K562 (cell line): ENCODE measurements around the gene DNASE2. TPM values are rescaled to one million over a fixed set of nuclear protein-coding genes. Genes with fewer than 3 reads are reported as not detected.

ENCODE experiments used
- CHD1 ChIP-seq: fragments of 200-600 bp; sonication (generic); IDR thresholded peaks from one replicate; pipeline ENCODE4 v1.6.1; 2012; ENCODE audit warnings: mild to moderate bottlenecking, moderate library complexity, low read length, inconsistent platforms
- ETV5 ChIP-seq: sonication (generic); formaldehyde crosslinking; IDR thresholded peaks from 2 replicates; pipeline ENCODE4 v1.4.0; 2020; ENCODE audit warnings: low read depth, mild to moderate bottlenecking, missing genetic modification reagents
- OTX1 ChIP-seq: fragments of 450-650 bp; formaldehyde crosslinking; IDR thresholded peaks from 2 replicates; pipeline ENCODE4 v1.4.0; 2022; ENCODE audit warnings: mild to moderate bottlenecking
- SP1 ChIP-seq: sonication (generic); formaldehyde crosslinking; IDR thresholded peaks from 2 replicates; pipeline ENCODE4 v1.8.1; 2022; ENCODE audit warnings: mild to moderate bottlenecking, missing genetic modification reagents
- ZBTB2 ChIP-seq: fragments of 450-650 bp; IDR thresholded peaks from 2 replicates; pipeline ENCODE4 v1.6.1; 2016; ENCODE audit warnings: antibody characterized with exemption
- ZMIZ1 ChIP-seq, 2 experiments: fragments of 150-350 bp in 1 of 2; IDR thresholded peaks; 2 replicates each; pipeline ENCODE4 v1.6.1; 2012 to 2016; ENCODE audit warnings: low read depth in 2 of 2, low read length in 2 of 2, mild to moderate bottlenecking in 1 of 2, moderate library complexity in 1 of 2
- polyA plus RNA-seq, 8 experiments: library from polyadenylated mRNA; depleted of rRNA in 4 of 8; stranded (reverse) in 5 of 8; unstranded in 3 of 8; fragments of >200 nt; fragmentation: Nextera tagmentation in 2 of 8; fragmentation: Illumina TruSeq in 1 of 8; extraction: Ambion mirVana in 2 of 8; extraction: Trizol in 1 of 8; gene quantifications; 2 replicates each; pipeline versions ENCODE4 v1.2.1 to v1.2.3, GENCODE V29; 2011 to 2014; ENCODE audit warnings: inconsistent platforms in 1 of 8, missing spikeins in 1 of 8
- total RNA-seq, 7 experiments: library from RNA; depleted of rRNA in 6 of 7; stranded (reverse); fragments of >200 nt in 6 of 7; fragmentation: Illumina TruSeq in 2 of 7; extraction: Trizol in 2 of 7; gene quantifications; 2 replicates each; pipeline versions ENCODE4 v1.2.1 to v1.2.3, GENCODE V29; 2011 to 2021; ENCODE audit warnings: low replicate concordance in 1 of 7
- TF ChIP-seq, protein P1 (sequence below): sonication (generic); formaldehyde crosslinking; IDR thresholded peaks from 2 replicates; pipeline ENCODE4 v1.8.1; 2023; ENCODE audit warnings: missing genetic modification reagents, mild to moderate bottlenecking, borderline replicate concordance
- TF ChIP-seq, protein P2 (sequence below): sonication (generic); formaldehyde crosslinking; IDR thresholded peaks from 2 replicates; pipeline ENCODE4 v1.8.1; 2022; ENCODE audit warnings: missing genetic modification reagents
- TF ChIP-seq, protein P3 (sequence below), 3 experiments: fragments of 200-800 bp in 1 of 3; fragments of 250-450 bp in 1 of 3; fragments of 450-650 bp in 1 of 3; sonication (Bioruptor Pico) in 1 of 3; sonication (Bioruptor generic) in 1 of 3; formaldehyde crosslinking in 1 of 3; IDR thresholded peaks; 2 replicates each; pipeline versions ENCODE4 v1.6.1 to v1.8.0; 2016 to 2022; ENCODE audit warnings: mild to moderate bottlenecking in 2 of 3, missing genetic modification characterization in 2 of 3, missing compliant biosample characterization in 1 of 3, moderate library complexity in 1 of 3

Gene DNASE2
- total and polyA plus RNA-seq, 9 of the 15 experiments (the other 6 are each of a cell fraction or from before 2014, with no cell fraction given), result 4.4 to 27.0 (median 20.2) TPM

DNA sequence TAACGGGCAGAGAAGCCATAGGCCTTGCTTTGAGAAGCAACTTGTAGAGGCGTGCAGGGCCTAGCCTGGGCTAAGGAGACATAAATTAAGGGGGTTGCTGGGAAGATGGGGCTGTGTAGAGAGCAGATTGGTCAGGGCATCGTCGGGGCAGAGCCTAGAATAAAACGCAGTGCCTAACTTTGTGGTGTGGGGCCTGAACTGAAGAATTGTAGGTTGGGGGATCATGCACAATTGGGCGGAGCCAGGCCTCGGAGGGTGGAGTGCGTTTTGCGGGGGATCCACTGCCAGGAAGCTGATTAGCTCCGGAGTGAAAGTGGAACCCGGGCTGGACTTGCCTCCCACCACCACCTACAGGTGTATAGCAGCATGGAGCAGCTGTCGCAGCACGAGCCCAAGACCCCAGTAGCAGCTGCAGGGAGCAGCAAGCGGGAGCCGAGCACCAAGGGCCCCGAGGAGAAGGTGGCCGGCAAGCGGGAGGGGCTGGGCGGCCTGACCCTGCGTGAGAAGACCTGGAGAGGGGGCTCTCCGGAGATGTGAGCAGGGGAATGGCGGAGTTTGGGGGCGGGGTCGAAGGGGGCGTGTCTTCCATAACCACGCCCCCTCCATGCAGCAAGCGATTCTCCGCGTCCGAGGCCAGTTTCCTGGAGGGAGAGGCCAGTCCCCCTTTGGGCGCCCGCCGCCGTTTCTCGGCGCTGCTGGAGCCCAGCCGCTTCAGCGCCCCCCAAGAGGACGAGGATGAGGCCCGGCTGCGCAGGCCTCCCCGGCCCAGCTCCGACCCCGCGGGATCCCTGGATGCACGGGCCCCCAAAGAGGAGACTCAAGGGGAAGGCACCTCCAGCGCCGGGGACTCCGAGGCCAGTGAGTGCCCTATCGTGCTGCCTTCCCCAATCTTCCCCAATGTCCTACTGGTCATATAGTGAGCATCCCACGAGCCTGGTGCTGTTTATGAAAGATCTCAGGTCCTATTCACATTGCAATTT is 13.8 kb downstream of the DNASE2 start (continued):
- TF ChIP-seq CHD1 (no peak), ZBTB2 (no peak), ETV5 (CRISPR knock-in tag) (no peak; the same call in 1 of the 2 replicates), ZMIZ1 (IDR thresholded peaks at IDR 0.05; ENCODE audit: low read depth in 2 of 2, low read length in 2 of 2) (no peak), SP1 (peak; percentile 90), OTX1 (CRISPR knock-in tag) (no peak)
- TF ChIP-seq, protein P1, sequence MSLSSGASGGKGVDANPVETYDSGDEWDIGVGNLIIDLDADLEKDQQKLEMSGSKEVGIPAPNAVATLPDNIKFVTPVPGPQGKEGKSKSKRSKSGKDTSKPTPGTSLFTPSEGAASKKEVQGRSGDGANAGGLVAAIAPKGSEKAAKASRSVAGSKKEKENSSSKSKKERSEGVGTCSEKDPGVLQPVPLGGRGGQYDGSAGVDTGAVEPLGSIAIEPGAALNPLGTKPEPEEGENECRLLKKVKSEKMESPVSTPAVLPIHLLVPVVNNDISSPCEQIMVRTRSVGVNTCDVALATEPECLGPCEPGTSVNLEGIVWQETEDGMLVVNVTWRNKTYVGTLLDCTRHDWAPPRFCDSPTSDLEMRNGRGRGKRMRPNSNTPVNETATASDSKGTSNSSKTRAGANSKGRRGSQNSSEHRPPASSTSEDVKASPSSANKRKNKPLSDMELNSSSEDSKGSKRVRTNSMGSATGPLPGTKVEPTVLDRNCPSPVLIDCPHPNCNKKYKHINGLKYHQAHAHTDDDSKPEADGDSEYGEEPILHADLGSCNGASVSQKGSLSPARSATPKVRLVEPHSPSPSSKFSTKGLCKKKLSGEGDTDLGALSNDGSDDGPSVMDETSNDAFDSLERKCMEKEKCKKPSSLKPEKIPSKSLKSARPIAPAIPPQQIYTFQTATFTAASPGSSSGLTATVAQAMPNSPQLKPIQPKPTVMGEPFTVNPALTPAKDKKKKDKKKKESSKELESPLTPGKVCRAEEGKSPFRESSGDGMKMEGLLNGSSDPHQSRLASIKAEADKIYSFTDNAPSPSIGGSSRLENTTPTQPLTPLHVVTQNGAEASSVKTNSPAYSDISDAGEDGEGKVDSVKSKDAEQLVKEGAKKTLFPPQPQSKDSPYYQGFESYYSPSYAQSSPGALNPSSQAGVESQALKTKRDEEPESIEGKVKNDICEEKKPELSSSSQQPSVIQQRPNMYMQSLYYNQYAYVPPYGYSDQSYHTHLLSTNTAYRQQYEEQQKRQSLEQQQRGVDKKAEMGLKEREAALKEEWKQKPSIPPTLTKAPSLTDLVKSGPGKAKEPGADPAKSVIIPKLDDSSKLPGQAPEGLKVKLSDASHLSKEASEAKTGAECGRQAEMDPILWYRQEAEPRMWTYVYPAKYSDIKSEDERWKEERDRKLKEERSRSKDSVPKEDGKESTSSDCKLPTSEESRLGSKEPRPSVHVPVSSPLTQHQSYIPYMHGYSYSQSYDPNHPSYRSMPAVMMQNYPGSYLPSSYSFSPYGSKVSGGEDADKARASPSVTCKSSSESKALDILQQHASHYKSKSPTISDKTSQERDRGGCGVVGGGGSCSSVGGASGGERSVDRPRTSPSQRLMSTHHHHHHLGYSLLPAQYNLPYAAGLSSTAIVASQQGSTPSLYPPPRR (CRISPR knock-in tag), result no peak
- TF ChIP-seq, protein P2, sequence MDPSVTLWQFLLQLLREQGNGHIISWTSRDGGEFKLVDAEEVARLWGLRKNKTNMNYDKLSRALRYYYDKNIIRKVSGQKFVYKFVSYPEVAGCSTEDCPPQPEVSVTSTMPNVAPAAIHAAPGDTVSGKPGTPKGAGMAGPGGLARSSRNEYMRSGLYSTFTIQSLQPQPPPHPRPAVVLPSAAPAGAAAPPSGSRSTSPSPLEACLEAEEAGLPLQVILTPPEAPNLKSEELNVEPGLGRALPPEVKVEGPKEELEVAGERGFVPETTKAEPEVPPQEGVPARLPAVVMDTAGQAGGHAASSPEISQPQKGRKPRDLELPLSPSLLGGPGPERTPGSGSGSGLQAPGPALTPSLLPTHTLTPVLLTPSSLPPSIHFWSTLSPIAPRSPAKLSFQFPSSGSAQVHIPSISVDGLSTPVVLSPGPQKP (CRISPR knock-in tag), result no peak
- TF ChIP-seq, protein P3, sequence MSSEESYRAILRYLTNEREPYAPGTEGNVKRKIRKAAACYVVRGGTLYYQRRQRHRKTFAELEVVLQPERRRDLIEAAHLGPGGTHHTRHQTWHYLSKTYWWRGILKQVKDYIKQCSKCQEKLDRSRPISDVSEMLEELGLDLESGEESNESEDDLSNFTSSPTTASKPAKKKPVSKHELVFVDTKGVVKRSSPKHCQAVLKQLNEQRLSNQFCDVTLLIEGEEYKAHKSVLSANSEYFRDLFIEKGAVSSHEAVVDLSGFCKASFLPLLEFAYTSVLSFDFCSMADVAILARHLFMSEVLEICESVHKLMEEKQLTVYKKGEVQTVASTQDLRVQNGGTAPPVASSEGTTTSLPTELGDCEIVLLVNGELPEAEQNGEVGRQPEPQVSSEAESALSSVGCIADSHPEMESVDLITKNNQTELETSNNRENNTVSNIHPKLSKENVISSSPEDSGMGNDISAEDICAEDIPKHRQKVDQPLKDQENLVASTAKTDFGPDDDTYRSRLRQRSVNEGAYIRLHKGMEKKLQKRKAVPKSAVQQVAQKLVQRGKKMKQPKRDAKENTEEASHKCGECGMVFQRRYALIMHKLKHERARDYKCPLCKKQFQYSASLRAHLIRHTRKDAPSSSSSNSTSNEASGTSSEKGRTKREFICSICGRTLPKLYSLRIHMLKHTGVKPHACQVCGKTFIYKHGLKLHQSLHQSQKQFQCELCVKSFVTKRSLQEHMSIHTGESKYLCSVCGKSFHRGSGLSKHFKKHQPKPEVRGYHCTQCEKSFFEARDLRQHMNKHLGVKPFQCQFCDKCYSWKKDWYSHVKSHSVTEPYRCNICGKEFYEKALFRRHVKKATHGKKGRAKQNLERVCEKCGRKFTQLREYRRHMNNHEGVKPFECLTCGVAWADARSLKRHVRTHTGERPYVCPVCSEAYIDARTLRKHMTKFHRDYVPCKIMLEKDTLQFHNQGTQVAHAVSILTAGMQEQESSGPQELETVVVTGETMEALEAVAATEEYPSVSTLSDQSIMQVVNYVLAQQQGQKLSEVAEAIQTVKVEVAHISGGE (CRISPR knock-in tag; IDR thresholded peaks at IDR 0.05), result peak in 2 of 3 experiments; percentile 14 to 56; a peak in 1 of 6 replicates
